B cell (primary cell): ENCODE results near the gene APOL2. TPM values are rescaled to one million over a fixed set of nuclear protein-coding genes. Genes with fewer than 3 reads are reported as not detected.
"Not testable (repeated sequence)": the region's sequence is repeated elsewhere in the genome, so short reads cannot be mapped to it uniquely, and the experiment has no call there.

ENCODE experiments used
- ATAC-seq: fragments of 200-7000 bp; cut with Tn5 transposase; one replicate; pipeline ENCODE4 v1.10.0; 2021; ENCODE audit warnings: low read depth, mild to moderate bottlenecking, moderate number of reproducible peaks, moderate library complexity
- CTCF ChIA-PET: fragments of 350-600 bp; sonication (Branson Sonifier 250); formaldehyde crosslinking; loops from one replicate; lab custom pipeline; 2021; ENCODE audit warnings: antibody characterized with exemption, inconsistent platforms; lab: Charles Lee
- POLR2A ChIA-PET: fragments of 350-600 bp; sonication (Branson Sonifier 250); formaldehyde crosslinking; loops from one replicate; lab custom pipeline; 2021; ENCODE audit warnings: antibody characterized with exemption; lab: Charles Lee
- DNase-seq: peaks from one replicate; pipeline ENCODE4 v3.0.0; 2013
- H2AFZ ChIP-seq: 2 replicates; pipeline ENCODE4 v1.6.1; 2012; ENCODE audit warnings: mild to moderate bottlenecking, low read depth, low read length; ENCODE audit not compliant: insufficient read depth, poor library complexity, severe bottlenecking
- H3K27ac ChIP-seq, 2 donors: 1 replicate in 1 of 2; 2 replicates in 1 of 2; pipeline ENCODE4 v1.5.1; 2012 to 2013; ENCODE audit warnings: low read length in 2 of 2, mild to moderate bottlenecking in 2 of 2, moderate library complexity in 1 of 2
- H3K27me3 ChIP-seq, 4 experiments: fragments of 200-600 bp in 1 of 4; sonication (generic) in 1 of 4; replicated peaks in 1 of 4; 1 replicate in 2 of 4; 2 replicates in 2 of 4; pipeline versions ENCODE4 v1.6.1 to v1.7.0; 2013 to 2016; ENCODE audit warnings: low read length in 3 of 4, mild to moderate bottlenecking in 2 of 4, mixed read lengths in 1 of 4, moderate library complexity in 1 of 4; ENCODE audit not compliant: insufficient read depth in 4 of 4, control insufficient read depth in 3 of 4; ENCODE audit errors: control extremely low read depth in 1 of 4
- H3K36me3 ChIP-seq, 2 experiments: replicated peaks in 1 of 2; 1 replicate in 1 of 2; 2 replicates in 1 of 2; pipeline versions ENCODE4 v1.6.1 to v1.7.1; 2013; ENCODE audit warnings: low read length in 1 of 2; ENCODE audit not compliant: insufficient read depth in 2 of 2, control insufficient read depth in 1 of 2; ENCODE audit errors: control extremely low read depth in 1 of 2, extremely low read depth in 1 of 2
- H3K4me1 ChIP-seq, 2 donors: fragments of 200-600 bp in 1 of 2; sonication (generic) in 1 of 2; 1 replicate in 1 of 2; 2 replicates in 1 of 2; pipeline versions ENCODE4 v1.5.1 to v1.6.1; 2013 to 2017; ENCODE audit warnings: low read length in 2 of 2; ENCODE audit not compliant: control insufficient read depth in 2 of 2, insufficient read depth in 2 of 2
- H3K4me2 ChIP-seq: replicated peaks from 2 replicates; pipeline ENCODE3; 2012; ENCODE audit warnings: mild to moderate bottlenecking, low read depth, low read length; ENCODE audit not compliant: poor library complexity, severe bottlenecking
- H3K4me3 ChIP-seq, 5 experiments: fragments of 200-600 bp in 1 of 5; sonication (generic) in 1 of 5; 1 replicate in 3 of 5; 2 replicates in 2 of 5; pipeline versions ENCODE4 v1.5.1 to v1.7.0; 2011 to 2016; ENCODE audit warnings: low read length in 4 of 5, mild to moderate bottlenecking in 4 of 5, low read depth in 2 of 5, control low read depth in 1 of 5, moderate library complexity in 1 of 5; ENCODE audit not compliant: insufficient read depth in 1 of 5; ENCODE audit errors: control extremely low read depth in 1 of 5, extremely low read depth in 1 of 5
- H3K79me2 ChIP-seq: fragments of 200-600 bp; sonication (generic); one replicate; pipeline ENCODE4 v1.6.0; 2016; ENCODE audit warnings: low read length; ENCODE audit not compliant: control insufficient read depth, insufficient read depth
- H3K9ac ChIP-seq: fragments of 200-600 bp; sonication (generic); 2 replicates; pipeline ENCODE4 v1.6.1; 2017; ENCODE audit warnings: mild to moderate bottlenecking, low read length, moderate library complexity
- H3K9me3 ChIP-seq, 3 donors: one replicate each; pipeline versions ENCODE4 v1.6.1 to v1.7.1; 2013; ENCODE audit warnings: low read length in 2 of 3; ENCODE audit not compliant: control insufficient read depth in 2 of 3, insufficient read depth in 1 of 3; ENCODE audit errors: control extremely low read depth in 1 of 3
- H4K20me1 ChIP-seq: 2 replicates; pipeline ENCODE4 v1.6.0; 2012; ENCODE audit warnings: mild to moderate bottlenecking, low read length; ENCODE audit not compliant: insufficient read depth, control insufficient read depth, poor library complexity, severe bottlenecking
- H3K27ac Mint-ChIP-seq: one replicate; pipeline ENCODE4 v1.8.0; 2021; ENCODE audit warnings: mixed read lengths
- H3K27me3 Mint-ChIP-seq: one replicate; pipeline ENCODE4 v1.8.0; 2021; ENCODE audit warnings: mixed read lengths
- H3K4me1 Mint-ChIP-seq: one replicate; pipeline ENCODE4 v1.8.0; 2021; ENCODE audit warnings: mixed read lengths
- H3K4me3 Mint-ChIP-seq: one replicate; pipeline ENCODE4 v1.8.0; 2021; ENCODE audit warnings: mixed read lengths
- H3K9me3 Mint-ChIP-seq: one replicate; pipeline ENCODE4 v1.8.0; 2022; ENCODE audit warnings: mixed read lengths; ENCODE audit not compliant: insufficient read depth
- WGBS: methylation state at CpG from one replicate; pipeline ENCODE4 v1.1.5; 2013; ENCODE audit warnings: missing lambda C conversion rate; ENCODE audit not compliant: insufficient coverage; 5-methylcytosine and 5-hydroxymethylcytosine counted together
- intact Hi-C: fragments of 100-400 bp; cut with micrococcal nuclease; formaldehyde crosslinking; loops from one replicate; pipeline ENCODE4 v1.10.0; 2022
- polyA plus RNA-seq: library from polyadenylated mRNA; depleted of rRNA; stranded (reverse); fragments of >200 nt; gene quantifications from 2 replicates; pipeline ENCODE4 v1.2.3, GENCODE V29; 2012
- total RNA-seq, 2 donors: library from RNA; stranded (reverse); fragments of 120-200 nt in 1 of 2; gene quantifications; 1 replicate in 1 of 2; 2 replicates in 1 of 2; pipeline versions ENCODE4 v1.2.3 to v1.2.4, GENCODE V29; 2013 to 2022

The APOL2 gene
- total and polyA plus RNA-seq, 2 donors (not counting 1 experiment from before 2014, with no cell fraction given), result 29.4 to 60.6 TPM

- H3K36me3 ChIP-seq, H3K4me3 Mint-ChIP-seq, ATAC-seq, H3K9me3 ChIP-seq, H3K27ac ChIP-seq, H3K9ac ChIP-seq, H4K20me1 ChIP-seq, intact Hi-C loops, H3K9me3 Mint-ChIP-seq, H3K27me3 Mint-ChIP-seq, DNase-seq, H3K27me3 ChIP-seq: not testable (repeated sequence)
- CTCF ChIA-PET, result interaction anchor here (3.8 kb wide), 1 partner anchor 12 kb away, joined by 22 read pairs; the partner anchor contains the start of gene APOL2
- H3K4me2 ChIP-seq, result peak overlapping the region; percentile 72
- H3K79me2 ChIP-seq, result peaks cover 13% of the 10 kb centered on the region
- peak overlapping the region; percentile 59 for H3K27ac Mint-ChIP-seq
- peaks cover 11 to 16% of the 10 kb centered on the region in 2 donors for H3K4me1 ChIP-seq
- peak overlapping the region; percentile 80 for H2AFZ ChIP-seq
- POLR2A ChIA-PET, result interaction anchor here (2.7 kb wide), 1 partner anchor 12 kb away, joined by 9 read pairs; the partner anchor contains the start of gene APOL2
- peaks cover 31% of the 10 kb centered on the region for H3K4me1 Mint-ChIP-seq
- WGBS, result 100% methylated on average over 2 of the region's 7 CpGs
- peak overlapping the region in 1 of 5 experiments; percentile 60 for H3K4me3 ChIP-seq
These were observed 12.8 kb upstream of the APOL2 start for GRCh38 chr22:36251979-36252608.

GRCh38 chr22:36250292-36250960 is 11.1 kb upstream of the APOL2 start:
- H3K27me3 ChIP-seq, H3K9me3 ChIP-seq, DNase-seq, H3K9ac ChIP-seq, H3K4me3 Mint-ChIP-seq, ATAC-seq, H4K20me1 ChIP-seq, intact Hi-C loops, H3K4me3 ChIP-seq, H3K36me3 ChIP-seq, H3K9me3 Mint-ChIP-seq, H3K27me3 Mint-ChIP-seq, H3K4me2 ChIP-seq, H3K27ac ChIP-seq: not testable (repeated sequence)
- 96% methylated on average over 13 of the region's 24 CpGs for WGBS
- Mint-ChIP-seq H3K4me1 (peaks cover 24% of the 10 kb centered on the region), H3K27ac (peak overlapping the region; percentile 48)
- Histone ChIP-seq H3K79me2 (peaks cover 13% of the 10 kb centered on the region), H2AFZ (peak overlapping the region; percentile 53), H3K4me1 (peaks cover 11 to 16% of the 10 kb centered on the region in 2 donors)
- POLR2A ChIA-PET, result interaction anchor here (0.6 kb wide), 1 partner anchor 36 kb away, joined by 5 read pairs; no protein-coding TSS in a partner anchor
- CTCF ChIA-PET, result interaction anchor here (1.4 kb wide), 1 partner anchor 236 kb away, joined by 4 read pairs; no protein-coding TSS in a partner anchor
